Smooth muscle cell (in vitro differentiated cells): ENCODE measurements around the gene RAB11A. TPM values are rescaled to one million over a fixed set of nuclear protein-coding genes. Genes with fewer than 3 reads are reported as not detected.

ENCODE experiments used
- DNase-seq: peaks from one replicate; lab custom pipeline; 2025; ENCODE audit not compliant: unreplicated experiment; lab: John Stamatoyannopoulos, UW
- H2AFZ ChIP-seq: fragments of 200-600 bp; sonication (generic); 2 replicates; pipeline ENCODE4 v1.6.0; 2016; ENCODE audit warnings: antibody characterized with exemption, low read depth, mild to moderate bottlenecking
- H3F3A ChIP-seq: fragments of 200-600 bp; sonication (generic); 2 replicates; pipeline ENCODE4 v1.6.0; 2017; ENCODE audit warnings: antibody characterized with exemption, low read depth
- H3K27ac ChIP-seq: fragments of 200-600 bp; sonication (generic); 2 replicates; pipeline ENCODE4 v1.5.1; 2016; ENCODE audit warnings: low read depth, mild to moderate bottlenecking
- H3K27me3 ChIP-seq: fragments of 200-600 bp; sonication (generic); 2 replicates; pipeline ENCODE4 v1.6.1; 2016; ENCODE audit warnings: low read depth, mild to moderate bottlenecking
- H3K36me3 ChIP-seq: fragments of 200-600 bp; sonication (generic); 2 replicates; pipeline ENCODE4 v1.5.1; 2016; ENCODE audit warnings: low read depth
- H3K4me1 ChIP-seq: fragments of 200-600 bp; sonication (generic); 2 replicates; pipeline ENCODE4 v1.5.1; 2016; ENCODE audit warnings: low read depth
- H3K4me2 ChIP-seq: fragments of 200-600 bp; sonication (generic); 2 replicates; pipeline ENCODE4 v1.6.0; 2016; ENCODE audit warnings: mild to moderate bottlenecking
- H3K4me3 ChIP-seq: fragments of 200-600 bp; sonication (generic); 2 replicates; pipeline ENCODE4 v1.5.1; 2016; ENCODE audit warnings: mild to moderate bottlenecking
- H3K79me2 ChIP-seq: fragments of 200-600 bp; sonication (generic); 2 replicates; pipeline ENCODE4 v1.6.0; 2016; ENCODE audit warnings: low read depth, mild to moderate bottlenecking
- H3K9ac ChIP-seq: fragments of 200-600 bp; sonication (generic); 2 replicates; pipeline ENCODE4 v1.6.0; 2016; ENCODE audit warnings: low read depth
- H3K9me3 ChIP-seq: fragments of 200-600 bp; sonication (generic); replicated peaks from 2 replicates; pipeline ENCODE4 v1.5.1; 2016; ENCODE audit warnings: low read depth
- H4K20me1 ChIP-seq: fragments of 200-600 bp; sonication (generic); 2 replicates; pipeline ENCODE4 v1.6.0; 2016; ENCODE audit warnings: low read depth
- WGBS: methylation state at CpG from one replicate; pipeline ENCODE4 v1.1.7; 2016; ENCODE audit warnings: low lambda C conversion rate; 5-methylcytosine and 5-hydroxymethylcytosine counted together
- polyA plus RNA-seq: library from polyadenylated mRNA; unstranded; fragments of >200 nt; fragmentation: Nextera tagmentation; extraction: Ambion mirVana; gene quantifications from 2 replicates; pipeline ENCODE4 v1.2.1, GENCODE V29; 2016
- total RNA-seq: library from RNA; depleted of rRNA; stranded (reverse); fragments of >200 nt; gene quantifications from 2 replicates; pipeline ENCODE4 v1.2.3, GENCODE V29; 2014
- TF ChIP-seq, protein P1 (sequence below): fragments of 200-600 bp; sonication (generic); IDR thresholded peaks from 2 replicates; pipeline ENCODE4 v1.5.1; 2017; ENCODE audit warnings: borderline replicate concordance, mild to moderate bottlenecking, antibody characterized with exemption; ENCODE audit not compliant: insufficient read depth, poor library complexity, severe bottlenecking

RAB11A gene
- total and polyA plus RNA-seq, 2 experiments from 2014 or later: 206 to 300 TPM

DNA sequence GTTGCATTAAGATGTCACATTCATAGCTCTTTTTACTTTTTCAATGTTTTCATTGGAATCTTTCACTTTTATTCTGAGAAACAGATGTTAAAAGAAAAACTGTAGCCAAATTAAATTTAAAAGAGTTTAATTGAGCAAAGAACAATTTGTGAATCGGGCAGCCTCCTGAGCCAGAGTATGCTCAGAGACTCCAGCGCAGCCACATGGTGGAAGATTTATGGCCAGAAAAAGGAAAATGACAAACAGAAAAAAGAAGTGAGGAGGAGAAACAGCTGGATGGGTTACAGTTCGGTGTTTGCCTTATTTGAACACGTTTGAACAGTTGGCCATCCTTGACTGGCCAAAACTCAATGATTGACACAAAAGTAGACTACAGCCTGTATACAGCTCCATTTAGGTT is 33.8 kb upstream of the RAB11A start:
- no peaks in the 10 kb centered on the region for H3K79me2 ChIP-seq
- no peak overlapping the region for H3K9ac ChIP-seq
- H3K4me3 ChIP-seq: no peak overlapping the region
- peaks cover 10% of the 10 kb centered on the region for H3F3A ChIP-seq
- no peaks in the 10 kb centered on the region for H3K36me3 ChIP-seq
- no peaks in the 10 kb centered on the region for H3K9me3 ChIP-seq
- no peak overlapping the region for H3K4me2 ChIP-seq
- H3K27me3 ChIP-seq: no peaks in the 10 kb centered on the region
- WGBS: 87% methylated on average over 4 of the region's 4 CpGs
- H3K27ac ChIP-seq: no peak overlapping the region
- DNase-seq: no peak
- TF ChIP-seq, protein P1, sequence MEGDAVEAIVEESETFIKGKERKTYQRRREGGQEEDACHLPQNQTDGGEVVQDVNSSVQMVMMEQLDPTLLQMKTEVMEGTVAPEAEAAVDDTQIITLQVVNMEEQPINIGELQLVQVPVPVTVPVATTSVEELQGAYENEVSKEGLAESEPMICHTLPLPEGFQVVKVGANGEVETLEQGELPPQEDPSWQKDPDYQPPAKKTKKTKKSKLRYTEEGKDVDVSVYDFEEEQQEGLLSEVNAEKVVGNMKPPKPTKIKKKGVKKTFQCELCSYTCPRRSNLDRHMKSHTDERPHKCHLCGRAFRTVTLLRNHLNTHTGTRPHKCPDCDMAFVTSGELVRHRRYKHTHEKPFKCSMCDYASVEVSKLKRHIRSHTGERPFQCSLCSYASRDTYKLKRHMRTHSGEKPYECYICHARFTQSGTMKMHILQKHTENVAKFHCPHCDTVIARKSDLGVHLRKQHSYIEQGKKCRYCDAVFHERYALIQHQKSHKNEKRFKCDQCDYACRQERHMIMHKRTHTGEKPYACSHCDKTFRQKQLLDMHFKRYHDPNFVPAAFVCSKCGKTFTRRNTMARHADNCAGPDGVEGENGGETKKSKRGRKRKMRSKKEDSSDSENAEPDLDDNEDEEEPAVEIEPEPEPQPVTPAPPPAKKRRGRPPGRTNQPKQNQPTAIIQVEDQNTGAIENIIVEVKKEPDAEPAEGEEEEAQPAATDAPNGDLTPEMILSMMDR: no peak
- H2AFZ ChIP-seq: no peak overlapping the region
- H4K20me1 ChIP-seq: no peaks in the 10 kb centered on the region
- H3K4me1 ChIP-seq: peaks cover 11% of the 10 kb centered on the region

DNA sequence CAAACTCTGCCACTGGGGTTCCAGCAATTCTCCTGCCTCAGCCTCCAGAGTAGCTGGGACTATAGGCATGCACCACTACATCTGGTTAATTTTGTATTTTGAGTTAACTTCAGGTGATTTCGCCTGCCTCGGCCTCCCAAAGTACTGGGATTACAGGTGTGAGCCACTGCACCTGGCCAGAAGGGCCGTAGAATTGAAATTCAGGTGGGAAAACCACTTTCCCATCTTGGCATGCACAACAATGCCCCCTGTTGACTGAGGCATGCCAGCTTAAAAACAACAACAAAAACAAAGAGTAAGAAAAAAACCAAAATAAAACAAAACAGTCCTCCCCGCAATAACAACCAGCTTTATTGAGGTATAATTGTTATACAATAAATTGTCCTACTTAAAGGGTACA is 32.6 kb upstream of the RAB11A start:
- H3K9ac ChIP-seq: no peak overlapping the region
- peaks cover 16% of the 10 kb centered on the region for H3K4me1 ChIP-seq
- peaks cover 10% of the 10 kb centered on the region for H3F3A ChIP-seq
- no peak overlapping the region for H3K4me2 ChIP-seq
- WGBS: 81% methylated on average over 4 of the region's 4 CpGs
- H3K36me3 ChIP-seq: no peaks in the 10 kb centered on the region
- H3K4me3 ChIP-seq: no peak overlapping the region
- H3K27ac ChIP-seq: no peak overlapping the region
- no peaks in the 10 kb centered on the region for H3K79me2 ChIP-seq
- H3K9me3 ChIP-seq: no peaks in the 10 kb centered on the region
- no peak overlapping the region for H2AFZ ChIP-seq
- no peak for DNase-seq
- TF ChIP-seq, protein P1: peak; percentile 9
- H3K27me3 ChIP-seq: no peaks in the 10 kb centered on the region
- no peaks in the 10 kb centered on the region for H4K20me1 ChIP-seq

DNA sequence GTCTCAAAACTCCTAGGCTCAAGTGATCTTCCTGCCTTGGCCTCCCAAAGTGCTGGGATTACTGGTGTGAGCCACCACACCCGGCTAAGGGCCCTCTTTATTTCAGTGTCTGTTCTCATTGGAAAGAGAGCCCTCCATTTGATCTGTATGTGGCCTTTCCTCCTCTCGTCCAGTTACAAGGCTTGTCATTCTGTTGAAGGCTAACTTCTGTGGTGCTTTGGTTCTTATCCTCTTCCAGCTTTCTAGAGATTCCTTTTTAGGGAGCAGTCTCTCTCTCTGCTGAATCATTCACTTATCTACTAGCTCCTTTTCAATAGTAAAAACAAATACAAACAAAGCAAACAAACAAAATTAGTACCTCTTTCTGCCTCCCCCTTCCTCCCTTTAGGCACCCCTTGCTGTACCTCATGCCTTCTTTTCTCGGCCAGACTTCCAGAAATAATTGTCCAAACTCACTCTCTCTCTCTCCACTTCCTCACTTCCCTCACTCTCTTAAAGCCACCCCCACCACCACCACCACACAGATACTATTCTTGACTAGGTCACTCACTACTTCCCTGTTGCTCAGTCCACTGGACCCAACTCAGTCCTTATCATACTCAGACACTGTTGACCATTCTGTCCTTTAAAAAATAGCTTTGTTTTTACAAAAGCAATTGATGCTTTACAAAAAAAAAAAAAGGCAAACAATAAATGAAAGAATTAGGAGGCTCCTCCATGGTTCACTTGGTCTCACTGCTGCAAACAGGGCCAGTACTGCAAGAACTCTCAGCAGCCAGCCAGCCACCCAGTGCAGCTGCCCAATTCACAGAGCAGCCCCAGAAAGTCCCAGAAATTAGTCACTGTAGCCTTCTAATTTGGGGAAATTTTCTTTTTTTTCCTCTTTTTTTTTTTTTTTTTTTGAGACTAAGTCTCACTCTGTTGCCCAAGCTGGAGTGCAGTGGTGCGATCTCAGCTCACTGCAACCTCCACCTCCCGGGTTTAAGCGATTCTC is 31.7 kb upstream of the RAB11A start:
- Histone ChIP-seq H3K79me2 (no peaks in the 10 kb centered on the region), H3K4me3 (no peak overlapping the region), H3K4me2 (no peak overlapping the region), H3K9me3 (no peaks in the 10 kb centered on the region), H3K9ac (no peak overlapping the region), H3F3A (peaks cover 7% of the 10 kb centered on the region), H4K20me1 (no peaks in the 10 kb centered on the region), H2AFZ (peak overlapping the region; percentile 73), H3K4me1 (peaks cover 13% of the 10 kb centered on the region), H3K27ac (peak overlapping the region; percentile 41), H3K36me3 (no peaks in the 10 kb centered on the region), H3K27me3 (no peaks in the 10 kb centered on the region)
- TF ChIP-seq, protein P1: no peak
- no peak for DNase-seq
- 63% methylated on average over 6 of the region's 6 CpGs for WGBS
